ENCODE results near the gene PRDM11.

- TF ChIP-seq, protein P1, sequence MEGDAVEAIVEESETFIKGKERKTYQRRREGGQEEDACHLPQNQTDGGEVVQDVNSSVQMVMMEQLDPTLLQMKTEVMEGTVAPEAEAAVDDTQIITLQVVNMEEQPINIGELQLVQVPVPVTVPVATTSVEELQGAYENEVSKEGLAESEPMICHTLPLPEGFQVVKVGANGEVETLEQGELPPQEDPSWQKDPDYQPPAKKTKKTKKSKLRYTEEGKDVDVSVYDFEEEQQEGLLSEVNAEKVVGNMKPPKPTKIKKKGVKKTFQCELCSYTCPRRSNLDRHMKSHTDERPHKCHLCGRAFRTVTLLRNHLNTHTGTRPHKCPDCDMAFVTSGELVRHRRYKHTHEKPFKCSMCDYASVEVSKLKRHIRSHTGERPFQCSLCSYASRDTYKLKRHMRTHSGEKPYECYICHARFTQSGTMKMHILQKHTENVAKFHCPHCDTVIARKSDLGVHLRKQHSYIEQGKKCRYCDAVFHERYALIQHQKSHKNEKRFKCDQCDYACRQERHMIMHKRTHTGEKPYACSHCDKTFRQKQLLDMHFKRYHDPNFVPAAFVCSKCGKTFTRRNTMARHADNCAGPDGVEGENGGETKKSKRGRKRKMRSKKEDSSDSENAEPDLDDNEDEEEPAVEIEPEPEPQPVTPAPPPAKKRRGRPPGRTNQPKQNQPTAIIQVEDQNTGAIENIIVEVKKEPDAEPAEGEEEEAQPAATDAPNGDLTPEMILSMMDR (IDR thresholded peaks at IDR 0.05 in 8 of 11, conservative IDR thresholded peaks at IDR 0.05 in 3 of 11) = no peak
- no peak for TF ChIP-seq POLR2AphosphoS5 (IDR thresholded peaks at IDR 0.05)
- no peak for TF ChIP-seq POLR2A (IDR thresholded peaks at IDR 0.05)
These were observed 78.3 kb downstream of the PRDM11 start for GRCh38 chr11:45224766-45225165.

Measured in spleen (tissue), 7 donors.